ENCODE results near the gene RAB9A. TPM values are rescaled to one million over a fixed set of nuclear protein-coding genes. Genes with fewer than 3 reads are reported as not detected.
A peak's percentile ranks its signal among the peaks of the same experiment; 100 is the strongest.

Gene RAB9A
- total and polyA plus RNA-seq, 9 of the 15 experiments (the other 6 are each of a cell fraction or from before 2014, with no cell fraction given), result 13.5 to 20.8 (median 17.7) TPM

DNA sequence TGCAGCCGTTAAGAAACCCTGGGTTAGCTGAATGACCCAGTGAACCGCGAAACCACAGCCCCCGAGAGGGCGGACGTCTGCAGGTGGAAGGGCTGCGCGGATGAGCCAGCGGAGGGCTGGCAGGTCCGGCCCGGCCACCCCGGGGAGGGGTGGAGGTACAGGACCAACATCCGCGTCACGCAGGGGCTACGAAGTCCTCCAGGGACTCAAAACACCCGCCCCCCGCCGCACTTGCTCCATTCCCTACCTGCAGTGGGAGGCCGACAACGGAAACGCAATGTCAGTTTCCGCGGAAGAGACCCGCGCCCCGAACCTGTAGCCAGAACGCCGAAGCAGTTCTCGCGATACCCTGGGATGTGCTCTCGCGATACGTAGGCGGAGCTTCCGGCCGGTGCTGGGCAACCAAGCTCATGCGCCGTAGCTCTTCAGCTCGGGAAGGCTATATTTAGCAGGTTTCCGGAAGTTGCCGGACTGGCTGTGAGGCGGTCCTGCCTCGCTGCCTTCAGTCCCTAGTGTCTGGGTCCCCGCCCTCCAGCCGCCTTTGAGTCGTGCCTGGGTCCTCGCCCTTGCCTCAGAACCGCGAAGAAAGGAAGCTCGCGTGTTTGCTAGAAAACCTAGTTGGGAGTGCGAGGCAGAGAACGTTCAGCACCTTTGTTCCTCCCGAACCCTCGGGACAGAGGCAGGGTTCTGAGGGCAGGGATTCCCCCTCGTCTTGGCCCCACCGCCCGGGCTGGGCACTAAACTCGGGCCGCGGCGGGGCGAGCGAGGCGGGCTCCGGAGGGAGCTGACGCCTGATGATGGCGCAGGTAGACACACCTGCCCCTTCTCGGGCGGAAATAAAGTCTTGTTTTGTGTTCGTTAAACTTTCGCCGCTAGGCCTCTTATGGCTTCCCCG lies 45.6 kb downstream of the RAB9A start, which contains the start of the genes OFD1 and TRAPPC2 (continued):
- TF ChIP-seq, protein P1, sequence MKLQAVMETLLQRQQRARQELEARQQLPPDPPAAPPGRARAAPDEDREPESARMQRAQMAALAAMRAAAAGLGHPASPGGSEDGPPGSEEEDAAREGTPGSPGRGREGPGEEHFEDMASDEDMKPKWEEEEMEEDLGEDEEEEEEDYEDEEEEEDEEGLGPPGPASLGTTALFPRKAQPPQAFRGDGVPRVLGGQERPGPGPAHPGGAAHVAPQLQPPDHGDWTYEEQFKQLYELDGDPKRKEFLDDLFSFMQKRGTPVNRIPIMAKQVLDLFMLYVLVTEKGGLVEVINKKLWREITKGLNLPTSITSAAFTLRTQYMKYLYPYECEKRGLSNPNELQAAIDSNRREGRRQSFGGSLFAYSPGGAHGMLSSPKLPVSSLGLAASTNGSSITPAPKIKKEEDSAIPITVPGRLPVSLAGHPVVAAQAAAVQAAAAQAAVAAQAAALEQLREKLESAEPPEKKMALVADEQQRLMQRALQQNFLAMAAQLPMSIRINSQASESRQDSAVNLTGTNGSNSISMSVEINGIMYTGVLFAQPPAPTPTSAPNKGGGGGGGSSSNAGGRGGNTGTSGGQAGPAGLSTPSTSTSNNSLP (IDR thresholded peaks at IDR 0.05; ENCODE audit: borderline replicate concordance, low read depth, low read length), result no peak
- no peak for TF ChIP-seq RAD51 (IDR thresholded peaks at IDR 0.05; ENCODE audit: borderline replicate concordance, low read depth)
- TF ChIP-seq FOXK2 (conservative IDR thresholded peaks at IDR 0.05 in 1 of 2, IDR thresholded peaks at IDR 0.05 in 1 of 2; ENCODE audit: low read depth in 2 of 2), result peak; percentile 18 to 26; a peak in 1 of 4 replicates
- TF ChIP-seq, protein P2, sequence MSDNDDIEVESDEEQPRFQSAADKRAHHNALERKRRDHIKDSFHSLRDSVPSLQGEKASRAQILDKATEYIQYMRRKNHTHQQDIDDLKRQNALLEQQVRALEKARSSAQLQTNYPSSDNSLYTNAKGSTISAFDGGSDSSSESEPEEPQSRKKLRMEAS (CRISPR knock-in tag; IDR thresholded peaks at IDR 0.05), result peak; percentile 36; the same call in 1 of the 2 replicates
- TF ChIP-seq ZNF121 (CRISPR knock-in tag; conservative IDR thresholded peaks at IDR 0.05), result no peak
- TF ChIP-seq SMAD1 (IDR thresholded peaks at IDR 0.05; ENCODE audit: low read depth, low read length, partially characterized antibody), result no peak
- peak; percentile 59; the same call in 1 of the 2 replicates for TF ChIP-seq ZNF766 (CRISPR knock-in tag; conservative IDR thresholded peaks at IDR 0.05)
- TF ChIP-seq, protein P3, sequence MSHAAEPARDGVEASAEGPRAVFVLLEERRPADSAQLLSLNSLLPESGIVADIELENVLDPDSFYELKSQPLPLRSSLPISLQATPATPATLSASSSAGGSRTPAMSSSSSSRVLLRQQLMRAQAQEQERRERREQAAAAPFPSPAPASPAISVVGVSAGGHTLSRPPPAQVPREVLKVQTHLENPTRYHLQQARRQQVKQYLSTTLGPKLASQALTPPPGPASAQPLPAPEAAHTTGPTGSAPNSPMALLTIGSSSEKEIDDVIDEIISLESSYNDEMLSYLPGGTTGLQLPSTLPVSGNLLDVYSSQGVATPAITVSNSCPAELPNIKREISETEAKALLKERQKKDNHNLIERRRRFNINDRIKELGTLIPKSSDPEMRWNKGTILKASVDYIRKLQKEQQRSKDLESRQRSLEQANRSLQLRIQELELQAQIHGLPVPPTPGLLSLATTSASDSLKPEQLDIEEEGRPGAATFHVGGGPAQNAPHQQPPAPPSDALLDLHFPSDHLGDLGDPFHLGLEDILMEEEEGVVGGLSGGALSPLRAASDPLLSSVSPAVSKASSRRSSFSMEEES (CRISPR knock-in tag; IDR thresholded peaks at IDR 0.05), result no peak
- no peak for TF ChIP-seq ZNF76 (CRISPR knock-in tag; IDR thresholded peaks at IDR 0.05; ENCODE audit: borderline replicate concordance)
- TF ChIP-seq EZH2 (IDR thresholded peaks at IDR 0.05; ENCODE audit: borderline replicate concordance, low read depth, low read length), result no peak
- TF ChIP-seq, protein P4, sequence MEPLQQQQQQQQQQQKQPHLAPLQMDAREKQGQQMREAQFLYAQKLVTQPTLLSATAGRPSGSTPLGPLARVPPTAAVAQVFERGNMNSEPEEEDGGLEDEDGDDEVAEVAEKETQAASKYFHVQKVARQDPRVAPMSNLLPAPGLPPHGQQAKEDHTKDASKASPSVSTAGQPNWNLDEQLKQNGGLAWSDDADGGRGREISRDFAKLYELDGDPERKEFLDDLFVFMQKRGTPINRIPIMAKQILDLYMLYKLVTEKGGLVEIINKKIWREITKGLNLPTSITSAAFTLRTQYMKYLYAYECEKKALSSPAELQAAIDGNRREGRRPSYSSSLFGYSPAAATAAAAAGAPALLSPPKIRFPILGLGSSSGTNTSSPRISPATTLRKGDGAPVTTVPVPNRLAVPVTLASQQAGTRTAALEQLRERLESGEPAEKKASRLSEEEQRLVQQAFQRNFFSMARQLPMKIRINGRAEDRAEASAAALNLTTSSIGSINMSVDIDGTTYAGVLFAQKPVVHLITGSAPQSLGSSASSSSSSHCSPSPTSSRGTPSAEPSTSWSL (CRISPR knock-in tag; IDR thresholded peaks at IDR 0.05; ENCODE audit: borderline replicate concordance), result no peak
- TF ChIP-seq, protein P5, sequence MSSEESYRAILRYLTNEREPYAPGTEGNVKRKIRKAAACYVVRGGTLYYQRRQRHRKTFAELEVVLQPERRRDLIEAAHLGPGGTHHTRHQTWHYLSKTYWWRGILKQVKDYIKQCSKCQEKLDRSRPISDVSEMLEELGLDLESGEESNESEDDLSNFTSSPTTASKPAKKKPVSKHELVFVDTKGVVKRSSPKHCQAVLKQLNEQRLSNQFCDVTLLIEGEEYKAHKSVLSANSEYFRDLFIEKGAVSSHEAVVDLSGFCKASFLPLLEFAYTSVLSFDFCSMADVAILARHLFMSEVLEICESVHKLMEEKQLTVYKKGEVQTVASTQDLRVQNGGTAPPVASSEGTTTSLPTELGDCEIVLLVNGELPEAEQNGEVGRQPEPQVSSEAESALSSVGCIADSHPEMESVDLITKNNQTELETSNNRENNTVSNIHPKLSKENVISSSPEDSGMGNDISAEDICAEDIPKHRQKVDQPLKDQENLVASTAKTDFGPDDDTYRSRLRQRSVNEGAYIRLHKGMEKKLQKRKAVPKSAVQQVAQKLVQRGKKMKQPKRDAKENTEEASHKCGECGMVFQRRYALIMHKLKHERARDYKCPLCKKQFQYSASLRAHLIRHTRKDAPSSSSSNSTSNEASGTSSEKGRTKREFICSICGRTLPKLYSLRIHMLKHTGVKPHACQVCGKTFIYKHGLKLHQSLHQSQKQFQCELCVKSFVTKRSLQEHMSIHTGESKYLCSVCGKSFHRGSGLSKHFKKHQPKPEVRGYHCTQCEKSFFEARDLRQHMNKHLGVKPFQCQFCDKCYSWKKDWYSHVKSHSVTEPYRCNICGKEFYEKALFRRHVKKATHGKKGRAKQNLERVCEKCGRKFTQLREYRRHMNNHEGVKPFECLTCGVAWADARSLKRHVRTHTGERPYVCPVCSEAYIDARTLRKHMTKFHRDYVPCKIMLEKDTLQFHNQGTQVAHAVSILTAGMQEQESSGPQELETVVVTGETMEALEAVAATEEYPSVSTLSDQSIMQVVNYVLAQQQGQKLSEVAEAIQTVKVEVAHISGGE (CRISPR knock-in tag; IDR thresholded peaks at IDR 0.05), result peak; percentile 49 to 93 (median 61); a peak in 5 of 6 replicates
- TF ChIP-seq CBFA2T2 (conservative IDR thresholded peaks at IDR 0.05), result no peak
